Activated CD4-positive, alpha-beta T cell treated with anti-CD3 and anti-CD28 coated beads, Interleukin-2, Interleukin-4, amounts not matched to agents 100 ng/mL and 50 ng/mL, durations not matched to agents 16 hours and 8 hours (primary cell): ENCODE measurements around the gene IQGAP3.
A peak's percentile ranks its signal among the peaks of the same experiment; 100 is the strongest.

Experiments used
- DNase-seq: peaks from one replicate; pipeline ENCODE4 v3.0.0-alpha.2; 2020; ENCODE audit warnings: low spot score

Gene IQGAP3

DNA sequence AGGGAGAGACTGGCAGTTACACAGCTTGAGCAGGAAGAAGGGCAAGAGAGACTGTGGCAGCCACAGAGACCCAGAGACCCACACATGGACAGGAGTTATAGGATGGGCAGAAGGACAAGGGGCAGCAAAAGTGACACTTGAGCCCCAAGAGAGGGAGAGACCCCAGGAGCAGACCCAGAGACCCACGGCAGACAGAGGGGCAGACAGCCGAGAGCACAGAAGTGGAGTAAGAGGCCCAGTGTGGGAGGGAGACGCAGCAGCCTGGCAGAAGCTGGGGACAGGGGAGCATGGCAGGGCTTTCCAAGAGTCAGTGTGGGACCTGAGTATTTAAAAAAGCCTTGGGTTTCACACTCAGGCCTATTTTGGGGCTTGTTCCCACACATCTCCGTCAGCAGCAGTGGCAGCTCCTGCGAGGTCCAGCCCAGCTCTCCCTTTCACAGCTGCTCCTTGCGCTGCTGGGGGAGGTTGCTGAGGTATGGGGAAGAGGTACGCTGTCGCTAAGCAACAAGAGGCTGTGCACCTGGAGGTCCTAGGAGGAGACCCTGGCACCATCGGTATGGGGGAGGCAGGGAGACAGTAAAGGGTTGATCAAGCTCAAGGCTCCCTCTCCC lies 62.8 kb downstream of the IQGAP3 start:
- no peak for DNase-seq

DNA sequence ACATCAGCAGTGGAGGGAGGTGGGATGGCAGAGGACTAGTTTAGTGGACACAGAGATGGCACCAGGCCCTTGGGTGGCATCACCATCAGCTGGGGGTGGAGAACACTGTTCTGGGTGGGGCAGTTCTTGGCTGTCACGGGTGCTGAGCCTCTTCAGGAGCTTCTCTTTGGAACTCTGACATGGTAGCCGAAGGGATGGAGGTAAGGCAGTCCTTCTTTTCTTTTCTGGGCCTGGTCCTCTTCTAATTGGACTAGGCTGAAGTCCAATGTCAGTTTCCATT lies 63.5 kb downstream of the IQGAP3 start:
- no peak for DNase-seq

DNA sequence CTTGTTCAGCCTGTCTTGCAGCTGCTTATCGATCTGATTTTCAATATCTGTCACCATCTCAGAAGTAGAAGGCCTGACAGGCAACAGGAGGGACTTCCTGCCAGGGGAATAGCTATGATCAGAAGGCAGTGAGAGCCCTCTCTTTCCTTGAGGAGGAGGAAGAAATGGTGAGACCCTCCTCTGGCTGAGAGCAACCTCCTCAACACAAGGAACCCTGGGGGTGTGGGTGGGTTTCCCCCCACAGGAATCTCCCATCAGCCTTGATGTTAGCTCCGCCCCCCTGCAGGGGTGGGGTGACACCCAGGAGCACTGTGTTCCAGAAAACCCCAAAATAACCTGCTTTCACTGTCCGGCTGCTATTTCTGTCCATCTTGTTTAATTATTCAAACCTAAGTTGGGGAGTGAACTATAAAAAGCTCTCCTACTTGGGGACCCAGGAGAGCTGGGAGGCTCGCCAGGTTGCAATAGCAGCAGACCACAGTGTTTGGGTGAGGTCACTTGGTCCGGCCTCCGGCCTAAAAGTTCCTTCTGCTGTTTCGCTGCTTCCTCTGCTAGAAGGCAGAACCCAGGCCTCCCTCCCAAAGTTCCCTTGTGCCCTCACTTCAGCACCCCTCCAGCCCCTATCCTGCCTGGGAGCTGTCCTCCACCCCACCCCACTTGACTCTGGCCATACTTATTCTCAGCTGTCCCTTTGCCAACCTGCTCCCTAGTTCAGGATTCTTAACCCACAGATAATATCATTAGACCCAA lies 64.0 kb downstream of the IQGAP3 start:
- DNase-seq, result no peak

DNA sequence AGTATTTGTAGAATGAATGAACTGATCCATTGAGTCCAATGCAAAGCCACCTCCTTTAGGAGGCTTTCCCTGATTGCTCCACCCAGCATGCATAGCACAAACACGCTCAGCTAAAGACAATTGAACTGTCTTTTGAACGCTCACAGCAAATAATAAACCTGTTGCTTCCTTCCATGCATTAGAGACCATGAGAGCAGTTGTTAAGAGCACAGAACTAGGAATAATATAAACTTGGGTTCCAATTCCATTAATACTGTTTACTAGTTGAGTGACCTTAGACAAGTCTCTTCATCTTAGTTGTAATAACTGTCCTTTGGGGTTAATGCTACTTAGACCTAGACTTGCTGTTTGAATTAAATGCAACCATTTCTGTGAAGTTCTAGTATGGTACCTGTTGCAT lies 65.9 kb downstream of the IQGAP3 start:
- no peak for DNase-seq

DNA sequence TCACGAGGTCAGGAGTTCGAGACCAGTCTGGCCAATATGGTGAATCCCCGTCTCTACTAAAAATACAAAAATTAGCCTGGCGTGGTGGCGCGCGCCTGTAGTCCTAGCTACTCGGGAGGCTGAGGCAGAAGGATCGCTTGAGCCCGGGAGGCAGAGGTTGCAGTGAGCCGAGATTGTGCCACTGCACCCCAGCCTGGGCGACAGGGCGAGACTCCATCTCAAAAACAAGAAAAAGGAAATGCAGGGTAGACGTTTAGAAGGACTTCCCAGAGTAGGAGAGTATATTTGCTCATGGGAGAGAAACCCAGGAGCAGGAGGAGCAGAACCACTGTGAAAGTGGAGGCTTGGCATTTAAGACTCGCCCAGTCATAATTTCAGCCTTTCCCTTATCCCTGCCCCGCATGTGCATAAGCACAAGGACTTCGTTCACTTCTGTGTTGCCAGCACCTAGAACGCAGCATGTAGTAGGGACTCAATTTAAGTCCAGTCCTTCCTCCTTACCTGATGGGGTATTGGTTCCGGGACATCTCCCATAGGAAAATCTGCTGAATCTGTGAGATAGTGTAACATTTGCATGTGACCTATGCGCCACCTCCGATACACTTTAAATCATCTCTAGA lies 66.6 kb downstream of the IQGAP3 start:
- DNase-seq, result no peak

DNA sequence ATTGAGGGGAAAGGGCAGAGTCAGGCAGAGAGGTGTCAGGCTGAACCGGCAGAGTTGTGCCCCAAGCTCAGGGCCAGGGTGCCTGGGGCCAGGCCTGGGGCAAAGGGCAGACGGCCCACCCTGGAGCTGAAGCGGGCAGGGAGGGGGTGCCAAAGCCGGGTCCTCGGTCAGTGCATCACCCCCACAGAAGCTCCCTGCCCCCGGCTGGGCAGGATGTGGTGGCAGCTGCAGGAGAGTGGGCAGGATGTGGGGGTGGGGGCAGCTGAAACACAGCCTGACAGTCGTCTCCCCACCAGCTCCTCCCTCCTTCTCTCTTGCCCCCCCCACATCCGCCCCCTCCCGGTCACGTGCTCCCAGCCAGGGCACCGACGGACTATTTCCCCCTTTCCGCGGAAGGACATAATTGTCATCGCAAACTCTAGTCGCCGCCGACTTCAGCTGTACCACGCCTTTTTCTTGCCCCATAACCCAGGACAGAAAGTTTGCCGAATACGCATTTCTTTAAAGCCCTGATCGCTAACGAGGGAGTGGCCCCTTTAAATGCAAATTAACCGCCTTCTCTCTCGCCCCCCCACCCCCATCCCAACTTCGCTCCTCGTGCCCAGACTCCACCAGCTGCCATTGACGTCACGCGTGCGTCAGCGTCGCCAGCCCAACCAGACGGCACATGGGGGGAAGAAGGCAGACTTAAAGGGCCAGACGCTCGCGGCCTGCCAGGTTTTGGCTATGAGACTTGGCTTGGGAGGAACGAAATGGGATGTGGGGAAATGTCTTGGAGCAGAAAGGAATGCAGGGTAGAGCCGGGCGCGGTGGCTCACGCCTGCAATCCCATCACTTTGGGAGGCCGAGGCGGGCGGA lies 67.3 kb downstream of the IQGAP3 start:
- peak; percentile 97 for DNase-seq

DNA sequence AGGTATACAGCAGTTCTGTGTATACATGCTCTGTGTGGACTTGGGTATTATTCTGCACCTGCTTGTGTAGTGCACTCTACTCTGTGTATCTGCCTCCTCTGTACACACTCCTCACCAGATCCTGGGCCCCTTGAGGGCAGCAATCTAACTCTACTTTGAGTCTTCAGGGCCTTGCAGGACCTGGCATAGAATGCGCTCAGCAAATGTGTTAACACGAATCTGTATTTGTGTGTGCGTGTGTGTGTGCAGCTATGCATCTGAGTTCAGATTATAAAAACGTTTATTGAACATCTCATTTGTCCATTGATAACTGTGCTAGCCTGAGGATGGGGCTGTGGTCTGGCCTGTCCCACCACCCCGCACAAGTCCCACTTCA lies 67.9 kb downstream of the IQGAP3 start:
- DNase-seq, result no peak

DNA sequence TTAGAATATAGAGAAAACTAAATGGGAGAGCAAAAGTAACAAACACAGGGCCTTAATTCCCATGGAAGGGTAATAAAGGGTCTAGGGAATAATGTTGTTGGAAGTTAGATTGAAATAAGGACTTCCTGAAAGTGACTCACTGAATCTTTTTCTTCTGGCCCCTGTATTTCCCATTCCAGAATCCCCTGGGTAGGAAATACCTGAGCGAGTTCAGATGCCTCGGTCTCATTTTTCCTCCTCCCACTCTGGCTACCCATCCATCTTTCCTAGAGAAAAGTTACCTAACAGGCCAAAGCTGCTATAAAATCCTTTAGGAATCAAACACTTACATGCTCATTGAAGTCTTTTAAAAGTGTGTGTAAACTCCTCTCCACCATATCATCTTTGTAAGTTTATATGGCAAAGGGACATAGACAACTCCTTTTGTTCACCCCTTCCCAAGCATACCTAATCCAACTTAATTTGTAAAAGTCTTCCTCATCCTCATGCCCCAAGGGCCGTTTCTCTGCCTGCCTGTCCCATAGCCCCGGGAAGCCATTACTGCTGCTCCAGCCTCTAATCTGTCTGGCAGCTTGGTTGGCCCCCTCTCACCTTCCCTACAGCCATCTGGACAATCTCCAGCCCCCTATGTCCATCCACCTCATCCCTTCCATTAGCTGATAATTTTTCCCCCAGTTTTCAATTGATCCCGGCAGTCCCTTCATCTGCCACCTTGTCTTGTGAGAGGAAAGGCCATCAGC lies 68.5 kb downstream of the IQGAP3 start:
- no peak for DNase-seq

DNA sequence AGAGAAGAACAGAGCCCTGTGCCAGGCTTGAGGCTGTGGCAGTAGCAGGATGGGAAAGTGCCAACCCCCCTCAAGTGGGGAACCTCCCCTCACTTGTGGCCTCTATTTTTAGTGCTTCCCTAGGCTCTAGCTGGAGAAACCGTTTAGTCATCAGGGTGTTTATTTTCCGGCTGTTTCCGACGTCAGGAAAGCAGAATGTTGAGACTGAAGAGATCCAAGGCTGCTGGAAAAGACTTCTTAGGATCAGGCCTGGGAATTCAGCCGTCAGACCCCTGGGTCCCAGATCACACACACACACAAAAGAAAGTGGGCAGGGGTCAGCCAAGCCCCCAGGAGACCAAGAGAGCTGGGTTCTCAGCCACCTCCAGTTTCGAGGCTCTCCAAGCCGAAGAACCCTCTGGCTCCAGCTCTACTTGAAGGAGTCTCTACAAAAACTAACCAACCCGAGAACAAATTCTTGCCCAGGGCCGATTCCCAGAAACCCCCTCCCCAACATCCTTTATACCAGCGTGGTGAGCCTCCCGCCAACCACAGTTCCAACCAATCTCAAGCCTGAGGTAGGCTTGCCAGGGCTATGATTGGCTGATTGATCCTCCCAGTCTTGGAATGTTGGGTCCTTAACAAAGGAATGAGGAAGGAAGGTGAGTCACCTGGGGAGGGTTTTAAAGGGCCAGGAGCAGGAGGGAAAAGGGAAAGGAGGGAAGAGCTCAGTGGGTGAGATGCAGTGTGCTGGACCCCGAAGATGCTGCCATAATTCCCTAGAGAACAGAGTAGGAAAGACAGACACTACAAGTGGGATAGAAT lies 69.3 kb downstream of the IQGAP3 start:
- DNase-seq, result no peak

DNA sequence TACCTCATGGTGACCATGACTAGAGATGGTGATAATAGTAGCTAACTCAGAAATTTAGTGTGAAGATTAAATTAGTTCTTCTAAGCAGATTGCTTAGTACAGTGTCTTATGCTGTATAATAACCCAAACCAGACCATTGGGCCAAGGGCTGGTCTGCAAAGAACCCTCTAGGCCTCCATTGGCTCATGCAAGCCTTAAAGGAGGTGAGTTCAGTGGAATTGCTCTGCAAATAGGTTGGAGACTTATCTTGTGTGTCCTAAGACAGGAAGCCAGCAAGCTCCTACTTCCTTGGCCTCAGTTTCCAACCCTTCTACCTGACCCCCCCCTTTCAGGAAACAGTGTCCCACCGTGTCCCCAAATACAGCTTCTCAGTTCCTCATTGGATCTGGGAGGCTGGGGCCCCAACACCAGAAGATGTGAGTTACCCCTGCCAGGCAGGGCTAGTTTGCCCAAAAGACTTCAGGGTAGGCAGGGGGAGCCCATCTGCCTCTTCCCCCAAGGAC lies 69.9 kb downstream of the IQGAP3 start:
- no peak for DNase-seq

DNA sequence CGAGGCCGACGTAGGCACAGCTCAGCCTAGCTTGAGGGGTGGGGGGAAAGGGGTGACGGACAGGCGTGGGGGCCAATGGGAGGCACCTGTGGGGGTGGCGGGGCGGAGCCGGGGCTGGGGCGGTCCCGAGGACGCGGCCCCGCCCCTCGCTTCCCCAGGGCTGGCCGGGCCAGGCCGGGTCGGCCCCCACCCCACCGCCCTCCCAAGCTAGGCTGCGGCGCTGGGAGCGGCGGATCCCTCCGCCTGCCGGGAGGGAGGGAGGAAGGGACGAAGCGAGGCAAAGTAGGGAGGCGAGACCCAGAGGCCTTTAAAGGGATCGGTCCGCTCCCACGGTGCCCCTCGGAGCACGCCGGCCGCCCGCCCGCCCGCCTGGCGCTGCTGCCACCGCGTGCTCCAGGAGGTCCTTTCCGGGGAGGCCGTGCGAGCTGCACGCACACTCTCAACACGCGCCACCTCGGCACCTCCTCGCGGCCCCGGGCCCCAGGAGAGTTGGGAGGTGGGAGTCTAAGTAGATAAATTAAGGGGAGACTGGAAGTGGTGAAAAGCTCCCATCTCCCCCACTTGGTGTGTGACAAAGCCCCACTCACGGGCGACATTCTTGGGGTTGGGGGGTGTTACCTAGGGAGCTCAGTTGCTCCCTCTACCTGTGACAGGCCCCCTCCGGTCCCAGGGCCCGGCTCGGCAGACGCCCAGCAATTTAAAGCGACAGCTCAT lies 71.4 kb downstream of the IQGAP3 start:
- DNase-seq, result peak; percentile 93

DNA sequence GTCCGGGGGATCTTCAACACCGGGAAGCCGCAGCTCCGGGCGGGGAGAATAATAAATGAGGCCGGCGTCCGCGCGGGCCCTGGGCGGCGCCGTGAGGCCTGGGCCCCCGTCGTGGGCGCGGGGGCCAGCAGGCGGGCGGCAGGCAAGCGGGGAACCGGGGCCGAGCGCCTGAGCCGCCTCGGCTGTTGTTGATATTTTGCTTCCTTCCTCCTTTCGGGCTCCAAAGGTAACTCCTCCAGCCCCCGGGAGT lies 71.9 kb downstream of the IQGAP3 start, which contains the start of gene MEF2D:
Gene MEF2D, minus strand, starts transcription at position 233 of the 250 bp plus-strand sequence. CDS start 17,483 bp downstream, outside the sequence.
- no peak for DNase-seq

DNA sequence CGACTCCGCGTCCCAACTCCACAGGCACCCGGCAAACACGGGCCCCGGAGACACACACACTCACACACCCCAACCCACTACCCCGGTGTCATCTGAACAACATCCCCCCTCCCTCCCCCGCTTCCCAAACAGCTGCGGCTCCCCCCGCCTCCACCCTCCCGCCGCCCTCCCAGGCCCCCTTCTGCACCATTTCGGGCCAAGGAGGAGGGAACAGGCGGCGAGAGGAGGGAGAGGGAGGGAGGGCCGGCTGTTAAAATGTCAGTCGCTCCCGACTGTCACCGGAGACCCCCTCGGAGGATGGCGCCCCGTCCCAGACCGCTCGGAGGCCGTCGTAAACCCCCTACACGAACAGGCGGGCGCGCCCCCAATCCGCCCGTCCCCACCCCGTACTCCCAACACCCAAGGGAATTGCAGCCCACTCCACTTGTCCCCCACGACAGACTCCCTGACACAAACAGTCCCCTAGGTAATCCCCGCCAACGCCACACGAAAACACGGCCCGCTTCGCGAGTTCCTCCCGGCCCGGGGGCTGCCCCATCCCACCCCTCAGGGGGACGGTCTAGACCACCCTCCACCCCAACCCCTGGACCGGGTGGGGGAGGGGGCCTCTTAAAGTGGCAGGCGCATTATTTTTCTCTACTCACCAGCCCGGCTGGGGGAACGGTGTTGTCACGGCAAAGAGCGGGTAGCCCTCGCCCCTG lies 72.4 kb downstream of the IQGAP3 start:
- DNase-seq, result no peak

DNA sequence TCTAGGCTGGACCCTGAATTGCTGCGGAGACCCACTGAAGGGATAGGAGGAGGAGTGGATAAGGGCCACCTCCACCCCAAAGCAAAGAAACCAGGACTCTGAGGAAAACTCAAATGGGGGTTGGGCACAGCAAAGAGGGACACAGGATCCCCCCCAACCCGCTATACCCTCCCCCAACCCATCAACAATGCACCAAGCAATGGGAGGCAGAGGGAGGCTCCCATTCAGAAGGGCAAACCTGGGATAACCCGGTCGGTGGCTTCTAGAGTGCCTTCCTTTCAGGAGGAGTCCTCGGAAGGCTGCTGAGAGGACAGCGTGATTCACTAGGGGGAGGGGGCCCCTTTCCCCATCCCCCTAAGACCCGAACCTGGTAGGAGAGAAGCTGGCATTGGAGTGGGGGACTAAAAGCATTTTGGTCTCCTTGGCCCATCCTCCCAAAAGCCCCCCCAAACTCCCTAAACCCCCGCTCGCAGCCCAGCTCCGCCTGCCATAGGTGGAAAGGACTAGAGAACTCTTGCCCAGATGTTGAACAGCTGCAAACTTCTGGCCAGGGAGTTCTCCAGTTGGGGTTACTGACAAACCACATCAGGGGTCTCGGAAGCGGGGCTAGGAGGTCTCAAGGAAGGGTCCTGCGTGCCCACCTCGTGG lies 73.0 kb downstream of the IQGAP3 start:
- no peak for DNase-seq

DNA sequence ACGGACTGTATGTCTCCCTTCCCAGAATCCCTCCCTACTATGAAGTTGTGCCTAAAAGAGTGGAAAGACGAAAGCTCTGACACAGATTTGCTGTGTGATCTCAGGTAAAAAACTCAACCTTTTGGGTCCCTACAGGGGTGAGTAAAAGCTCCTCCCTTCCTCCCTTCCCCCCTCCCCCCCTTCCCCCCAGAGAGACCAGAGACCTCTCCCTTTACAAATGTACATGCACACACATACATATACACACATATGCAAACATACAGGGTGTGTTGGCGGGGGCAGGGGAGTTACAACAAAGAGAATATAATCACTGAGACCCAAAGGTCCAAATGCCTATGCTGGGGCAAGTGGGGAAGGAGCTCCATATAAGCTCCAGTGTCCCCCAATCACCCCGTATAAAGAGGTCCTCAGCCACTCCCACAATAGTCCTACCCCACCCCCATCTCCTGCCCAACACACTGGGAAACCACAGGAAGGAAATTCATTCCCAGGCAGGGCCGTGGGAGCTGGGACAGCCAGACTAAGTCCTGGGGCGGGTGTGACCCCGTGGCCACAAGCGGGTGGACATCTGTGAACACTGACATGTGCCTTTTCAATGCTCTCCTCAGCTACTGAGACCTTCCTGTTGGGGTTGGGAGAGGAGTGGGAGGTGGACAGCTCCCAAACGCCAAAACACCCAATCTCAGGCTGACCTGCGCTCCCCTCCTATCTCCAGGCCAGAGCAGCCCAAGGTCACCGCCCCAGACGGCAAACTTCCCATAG lies 73.8 kb downstream of the IQGAP3 start:
- no peak for DNase-seq

DNA sequence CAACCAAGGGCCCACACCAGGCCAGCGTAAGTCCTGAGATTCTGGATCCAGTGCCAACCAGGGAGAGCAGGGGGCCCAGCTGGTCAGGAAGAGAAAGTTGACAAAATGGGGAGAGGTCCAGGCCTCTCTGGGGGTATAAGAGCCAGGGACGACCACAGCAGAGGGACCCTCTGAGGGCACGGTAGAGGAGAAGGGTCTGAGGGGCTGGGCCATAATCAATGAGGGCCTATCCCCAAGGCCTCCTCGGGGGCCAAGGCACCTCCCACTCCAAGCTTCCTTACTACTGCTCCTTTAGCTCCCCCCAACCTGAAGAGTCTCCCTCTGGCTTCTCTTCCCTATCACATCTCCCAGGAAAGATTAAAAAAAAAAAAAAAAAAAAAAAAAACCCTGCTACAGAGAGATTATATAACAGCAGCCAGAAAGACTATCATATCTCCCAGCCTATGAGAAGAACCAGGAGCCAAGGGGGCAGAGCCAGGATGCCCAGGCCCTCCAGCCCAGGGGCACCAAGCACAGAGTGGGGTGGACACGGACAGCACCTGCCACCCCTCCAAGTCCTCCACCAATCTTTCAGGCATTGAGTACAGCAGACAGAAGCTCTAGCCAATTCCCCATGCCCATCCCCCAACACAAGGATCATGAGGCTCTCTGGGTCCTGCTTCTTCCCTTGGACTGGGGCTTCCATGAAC lies 74.5 kb downstream of the IQGAP3 start:
- no peak for DNase-seq

DNA sequence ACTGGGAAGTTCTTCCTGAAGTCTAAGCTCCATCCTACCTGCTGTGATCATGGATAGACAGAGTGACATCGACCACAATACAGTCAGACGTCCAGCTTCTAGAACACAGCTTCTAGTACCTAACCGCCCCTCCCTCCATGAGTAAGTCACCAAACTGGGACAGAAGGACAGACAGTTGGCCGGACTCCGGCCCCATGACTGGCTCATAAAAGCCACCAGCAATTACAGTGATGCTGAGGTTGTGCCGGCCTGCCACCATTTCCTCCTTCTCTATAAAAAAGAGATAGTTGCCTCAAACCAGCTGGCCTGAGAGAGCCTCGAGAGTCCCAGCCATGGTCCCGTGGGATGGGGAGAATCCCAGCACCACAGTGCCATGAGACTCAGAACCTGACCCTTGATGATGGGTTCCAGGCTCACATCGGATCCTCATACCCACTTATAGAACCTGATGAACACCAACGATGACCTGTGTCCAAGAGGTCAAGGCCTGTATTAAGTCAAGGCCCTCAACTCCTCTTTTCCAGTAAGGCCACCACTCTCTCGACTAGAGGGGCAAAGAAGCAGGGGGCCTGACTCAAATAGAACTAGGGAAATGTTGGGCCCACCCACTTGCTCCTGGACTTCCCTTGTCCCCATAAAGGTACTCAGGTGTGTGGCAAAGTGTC lies 75.2 kb downstream of the IQGAP3 start:
- DNase-seq, result no peak
